ENCODE measurements around the gene NANOS3.
"Not testable (repeated sequence)": the region's sequence is repeated elsewhere in the genome, so short reads cannot be mapped to it uniquely, and the experiment has no call there.

NANOS3 gene

DNA sequence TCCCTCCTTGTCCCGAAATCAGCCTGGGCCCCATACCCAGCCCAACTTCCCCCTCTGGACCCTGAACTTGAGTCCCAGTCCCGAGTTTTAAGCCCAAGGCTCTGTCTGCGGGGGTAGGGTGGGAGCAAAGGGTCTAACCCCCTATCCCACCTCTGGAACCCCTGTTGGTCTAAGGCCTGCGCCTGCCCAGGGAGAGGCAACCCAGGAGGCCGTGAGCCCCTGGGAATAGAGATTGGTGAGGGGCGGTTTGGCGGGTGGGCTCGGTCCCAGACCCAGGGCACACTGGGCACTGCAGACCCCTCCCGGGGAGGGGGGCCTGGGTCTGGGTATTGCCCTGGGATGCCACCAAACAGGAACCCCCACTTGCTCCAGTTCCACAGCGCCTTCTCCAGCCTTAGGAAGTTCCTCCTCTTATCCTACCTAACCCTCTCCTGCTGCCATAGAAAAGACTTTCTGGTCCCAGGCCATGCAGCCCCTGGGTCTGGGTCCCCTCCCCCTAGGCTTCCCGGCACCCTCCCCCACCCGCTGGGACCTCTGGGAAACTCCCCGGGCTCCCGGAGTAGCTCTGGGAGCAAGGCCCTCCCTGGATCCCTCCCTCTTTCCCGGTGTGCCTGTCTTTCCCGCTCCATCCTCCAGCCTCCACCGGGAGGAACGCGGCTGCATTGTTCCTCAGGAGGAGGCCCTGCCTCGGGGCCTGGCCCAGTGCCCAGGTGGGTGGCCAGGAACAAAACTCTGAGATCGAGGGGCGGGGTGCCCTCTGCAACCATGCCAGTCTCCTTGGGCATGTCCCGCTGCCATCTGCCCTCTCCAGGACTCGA, 33.6 kb upstream of the NANOS3 start:
- no peak for DNase-seq (ENCODE audit: low read depth in 2 of 2, low spot score in 1 of 2)

DNA sequence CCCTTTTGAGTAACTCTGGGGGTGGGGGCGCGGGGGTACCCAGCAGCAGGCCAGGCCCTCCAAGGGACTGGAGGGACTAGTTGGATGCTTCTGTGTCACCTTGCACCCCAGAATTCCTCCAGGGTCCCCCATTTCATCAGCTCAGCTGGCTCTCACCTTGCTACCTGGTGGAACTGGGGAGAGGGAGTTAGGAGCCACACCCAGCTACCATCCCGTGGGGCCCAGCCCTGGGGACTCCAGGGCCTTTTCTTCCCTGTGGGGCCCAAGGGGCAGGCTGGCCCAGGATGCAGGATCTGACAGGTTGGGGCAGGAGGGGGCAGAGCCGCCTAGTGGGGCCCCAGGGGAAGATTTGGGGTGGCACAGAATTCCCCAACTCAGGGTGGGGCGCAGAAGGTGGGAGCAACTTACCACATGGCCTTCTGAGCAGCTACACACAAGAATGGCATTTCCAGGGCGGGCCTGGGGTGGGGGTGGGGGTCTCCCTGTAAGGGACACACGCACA, 32.8 kb upstream of the NANOS3 start:
- no peak for DNase-seq (ENCODE audit: low read depth in 2 of 2, low spot score in 1 of 2)

GRCh38 chr19:13846557-13847406, 30.2 kb upstream of the NANOS3 start:
- peak; percentile 79 to 93 for DNase-seq (ENCODE audit: low read depth in 2 of 2, low spot score in 1 of 2)

GRCh38 chr19:13847407-13848339, 29.3 kb upstream of the NANOS3 start:
- peak in 1 of 2 donors; percentile 66 for DNase-seq (ENCODE audit: low read depth in 2 of 2, low spot score in 1 of 2)

DNA sequence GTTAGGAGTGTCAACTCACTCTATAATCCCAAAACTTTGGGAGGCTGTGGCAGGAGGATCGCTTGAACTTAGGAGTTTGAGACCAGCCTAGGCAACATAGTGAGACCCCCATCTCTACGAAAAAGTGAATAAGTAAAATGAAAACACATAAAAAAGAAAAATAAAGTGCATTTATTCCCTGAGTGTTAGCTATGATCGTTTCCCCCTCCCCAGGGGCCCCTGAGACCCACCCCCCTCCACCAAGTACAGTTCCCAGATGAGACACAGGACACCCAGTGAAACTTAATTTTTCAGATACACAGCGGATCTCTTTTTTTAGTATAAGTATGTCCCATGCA, 28.6 kb upstream of the NANOS3 start:
- DNase-seq (ENCODE audit: low read depth in 2 of 2, low spot score in 1 of 2) = no peak

- DNase-seq (ENCODE audit: low read depth in 2 of 2, low spot score in 1 of 2) = no peak
These were observed 27.9 kb upstream of the NANOS3 start for GRCh38 chr19:13848798-13849676.

- peak in 1 of 2 donors; percentile 43 for DNase-seq (ENCODE audit: low read depth in 2 of 2, low spot score in 1 of 2)
These were observed 26.7 kb upstream of the NANOS3 start for GRCh38 chr19:13849991-13850909.

DNA sequence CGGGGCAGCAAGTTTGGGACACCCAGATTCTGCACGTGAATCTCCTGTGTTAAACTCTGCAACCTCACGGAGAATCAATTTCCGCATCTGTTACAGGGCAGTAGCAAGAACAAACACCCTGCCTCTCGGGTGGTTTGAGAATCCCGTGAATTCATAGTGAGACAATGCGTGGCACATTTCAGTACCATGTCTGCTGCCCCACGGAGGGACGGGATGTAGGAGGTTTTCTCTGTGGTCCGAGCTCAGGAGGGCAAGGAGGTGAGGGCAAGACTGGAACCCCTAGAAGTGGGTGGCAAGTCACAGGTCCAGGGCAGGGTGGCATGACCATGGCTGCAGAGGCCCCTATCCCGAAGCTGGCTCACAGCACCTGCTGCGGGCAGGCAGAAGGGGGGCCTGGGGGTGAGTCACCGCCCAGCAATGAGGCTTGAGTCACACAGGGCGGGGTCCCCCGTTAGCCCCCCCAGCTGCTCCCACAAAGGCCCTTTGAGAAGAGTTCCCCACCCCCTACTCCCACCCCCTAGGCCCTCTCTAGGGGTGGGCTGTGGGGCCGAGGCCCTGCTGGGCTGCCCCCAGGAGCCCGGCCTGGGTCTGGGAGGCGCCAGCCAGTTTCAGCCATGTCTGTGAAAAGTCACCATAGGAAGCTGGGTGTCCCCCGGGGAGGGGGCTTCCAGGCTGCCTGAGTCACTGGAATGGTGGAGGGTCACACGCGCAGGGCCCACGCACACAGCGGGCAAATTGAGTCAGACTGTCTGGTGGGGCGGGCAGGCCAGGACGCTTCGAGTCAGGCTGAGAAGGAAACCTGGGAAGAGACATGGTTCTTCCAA, 25.8 kb upstream of the NANOS3 start:
- peak in 1 of 2 donors; percentile 73 for DNase-seq (ENCODE audit: low read depth in 2 of 2, low spot score in 1 of 2)

- not testable (repeated sequence) for DNase-seq (ENCODE audit: low read depth in 2 of 2, low spot score in 1 of 2)
These were observed 25.2 kb upstream of the NANOS3 start for GRCh38 chr19:13851734-13852114.

- not testable (repeated sequence) for DNase-seq (ENCODE audit: low read depth in 2 of 2, low spot score in 1 of 2)
These were observed 24.7 kb upstream of the NANOS3 start for GRCh38 chr19:13852171-13852707.

DNA sequence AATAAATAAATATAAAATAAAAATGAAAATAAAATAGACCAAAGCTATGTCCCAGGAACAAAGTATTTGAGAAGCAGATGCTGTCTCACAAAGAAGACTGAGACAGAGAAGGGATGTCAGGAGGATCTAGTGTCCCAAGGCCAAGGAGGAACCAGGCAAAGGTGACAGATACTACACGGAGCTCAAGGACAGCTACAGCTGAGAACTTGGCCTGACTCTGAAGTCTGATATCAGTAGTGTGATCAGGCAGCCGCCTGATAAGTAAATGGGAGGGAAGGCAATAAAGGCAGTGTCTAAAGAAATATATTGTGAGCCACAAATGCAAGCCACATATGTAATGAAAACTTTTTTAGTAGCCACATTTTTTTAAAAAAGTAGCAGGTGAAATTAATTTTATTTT, 20.4 kb upstream of the NANOS3 start:
- no peak for DNase-seq (ENCODE audit: low read depth in 2 of 2, low spot score in 1 of 2)

GRCh38 chr19:13859361-13859880, 17.5 kb upstream of the NANOS3 start:
- no peak for DNase-seq (ENCODE audit: low read depth in 2 of 2, low spot score in 1 of 2)

GRCh38 chr19:13860679-13861391, 16.1 kb upstream of the NANOS3 start:
- DNase-seq (ENCODE audit: low read depth in 2 of 2, low spot score in 1 of 2) = no peak

DNA sequence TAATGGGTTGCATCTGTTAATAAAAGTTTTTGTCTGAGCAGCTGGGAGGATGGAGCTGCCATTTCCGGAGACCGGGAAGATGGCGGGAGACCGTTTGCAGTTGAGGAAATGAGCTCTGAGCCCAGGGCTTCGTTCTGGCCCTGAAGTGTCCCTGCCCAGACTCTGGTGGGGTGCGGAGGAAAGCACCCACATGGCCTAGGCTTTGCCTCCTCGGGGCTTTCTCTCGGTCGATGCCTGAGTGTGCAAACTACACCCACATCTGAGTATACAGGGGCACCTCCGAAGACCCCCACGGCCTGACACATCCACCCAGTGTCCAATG, 15.6 kb upstream of the NANOS3 start:
- DNase-seq (ENCODE audit: low read depth in 2 of 2, low spot score in 1 of 2) = no peak

DNA sequence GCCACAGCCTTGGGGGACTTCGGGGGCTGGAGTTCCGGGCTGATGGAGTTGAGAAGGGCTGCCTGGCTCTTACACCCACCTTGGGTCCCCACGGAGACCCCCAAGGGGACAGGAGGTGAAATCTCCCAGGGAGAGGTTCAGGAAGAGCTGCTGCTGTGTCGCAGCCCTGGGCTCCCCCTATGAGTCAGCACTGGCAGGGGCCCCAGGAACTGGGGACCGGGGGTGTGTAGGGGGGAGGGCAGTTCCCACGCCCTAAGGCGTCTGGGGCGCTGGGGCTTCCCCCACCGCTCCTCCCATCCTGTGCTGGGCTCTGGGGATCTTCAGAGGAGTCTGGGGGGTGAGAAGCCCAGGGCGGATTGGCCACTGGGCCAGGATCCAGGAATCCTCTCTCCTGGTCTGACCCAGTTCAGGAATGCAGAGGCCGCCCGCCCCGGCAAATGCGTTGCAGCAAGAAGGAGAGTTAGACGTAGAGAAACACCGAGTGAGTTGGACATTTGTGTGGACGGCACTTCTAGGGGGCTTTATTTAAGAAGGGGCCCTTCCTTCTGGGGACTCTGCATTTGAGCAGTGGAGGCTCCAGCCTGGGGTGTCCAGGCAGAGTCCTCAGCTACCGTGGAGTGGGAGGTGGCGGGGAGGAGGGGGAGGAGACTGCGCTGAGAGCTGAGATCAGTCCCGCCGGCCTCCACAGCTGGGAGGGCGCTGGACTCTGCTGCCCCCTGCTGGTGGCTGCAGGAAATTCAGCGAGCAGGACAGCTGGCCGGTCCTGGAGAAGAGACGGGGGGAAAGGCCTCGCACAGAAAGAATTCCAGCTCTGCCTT, 15.0 kb upstream of the NANOS3 start:
- DNase-seq (ENCODE audit: low read depth in 2 of 2, low spot score in 1 of 2) = peak; percentile 72 to 83

- DNase-seq (ENCODE audit: low read depth in 2 of 2, low spot score in 1 of 2) = no peak
These were observed 12.8 kb upstream of the NANOS3 start for GRCh38 chr19:13864046-13864666.
